ENCODE results near the gene UBTD1.

The UBTD1 gene

DNA sequence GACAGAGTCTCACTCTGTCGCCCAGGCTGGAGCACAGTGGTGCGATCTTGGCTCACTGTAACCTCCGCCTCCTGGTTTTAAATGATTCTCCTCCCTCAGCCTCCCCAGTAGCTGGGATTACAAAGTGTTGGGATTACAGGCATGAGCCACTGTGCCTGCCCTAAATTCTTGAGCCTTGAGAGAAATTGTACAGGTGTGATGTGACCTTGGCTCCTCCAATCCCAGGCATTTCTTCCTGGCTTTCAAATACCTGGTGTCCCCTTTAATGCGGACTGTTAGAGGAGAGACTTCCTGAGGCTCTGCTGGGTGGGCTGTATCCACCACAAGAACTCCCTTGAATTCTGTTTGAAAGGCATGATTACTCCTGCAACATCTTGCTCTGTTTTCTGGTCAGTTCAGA is 119.6 kb downstream of the UBTD1 start:
- DNase-seq (ENCODE audit: low read depth in 2 of 2): no peak

DNA sequence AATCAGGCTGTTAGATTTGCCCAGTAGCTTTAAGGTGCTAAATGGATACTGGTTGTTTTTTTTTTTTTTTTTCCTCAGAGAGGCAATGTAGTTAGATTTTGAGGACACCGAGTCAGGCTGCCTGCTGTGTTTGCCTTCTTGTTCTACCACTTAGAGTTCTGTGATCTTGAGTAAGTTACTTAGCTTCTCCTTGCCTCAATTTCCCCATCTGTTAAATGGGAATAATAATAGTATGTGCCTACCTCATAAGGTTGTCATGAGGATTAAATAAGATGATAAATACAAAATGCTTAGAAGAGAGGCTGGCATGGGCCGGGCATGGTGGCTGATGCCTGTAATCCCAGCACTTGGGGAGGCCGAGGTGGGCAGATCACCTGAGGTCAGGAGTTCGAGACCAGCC is 120.0 kb downstream of the UBTD1 start:
- no peak for DNase-seq (ENCODE audit: low read depth in 2 of 2)

Data from stimulated activated CD8-positive, alpha-beta memory T cell treated with anti-CD3 and anti-CD28 coated beads, Interleukin-2, amount 100 ng/mL, for 1 hour (primary cell).